Astrocyte of the hippocampus (primary cell): ENCODE results near the gene GRIK1.
A peak's percentile ranks its signal among the peaks of the same experiment; 100 is the strongest.

ENCODE experiments used
- DNase-seq: peaks from one replicate; pipeline ENCODE4 v3.0.0; 2011; ENCODE audit warnings: low read depth, low spot score

Gene GRIK1

DNA sequence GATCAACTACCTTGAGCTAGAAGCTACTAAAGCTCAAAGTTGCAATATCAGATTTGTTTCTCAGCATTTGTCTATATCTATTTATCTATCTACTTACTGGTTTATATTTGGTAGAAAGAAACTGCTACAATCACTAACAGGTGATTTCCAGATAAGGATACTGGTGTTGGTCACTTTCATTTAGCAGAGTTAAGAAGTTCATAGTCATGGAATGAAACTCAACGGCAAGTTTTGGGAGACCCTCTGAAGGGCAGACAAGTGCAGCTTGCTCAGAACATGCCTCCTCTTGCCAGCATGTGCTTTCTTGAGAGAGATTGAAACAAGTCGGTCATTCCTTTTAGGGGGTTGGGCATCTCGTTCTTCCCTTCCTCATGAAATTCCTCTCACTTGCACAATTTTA lies 296.5 kb downstream of the GRIK1 start:
- no peak for DNase-seq

- no peak for DNase-seq
These were observed 297.1 kb downstream of the GRIK1 start for GRCh38 chr21:29642551-29643245.

GRCh38 chr21:29641635-29642550 lies 297.9 kb downstream of the GRIK1 start:
- DNase-seq = no peak

DNA sequence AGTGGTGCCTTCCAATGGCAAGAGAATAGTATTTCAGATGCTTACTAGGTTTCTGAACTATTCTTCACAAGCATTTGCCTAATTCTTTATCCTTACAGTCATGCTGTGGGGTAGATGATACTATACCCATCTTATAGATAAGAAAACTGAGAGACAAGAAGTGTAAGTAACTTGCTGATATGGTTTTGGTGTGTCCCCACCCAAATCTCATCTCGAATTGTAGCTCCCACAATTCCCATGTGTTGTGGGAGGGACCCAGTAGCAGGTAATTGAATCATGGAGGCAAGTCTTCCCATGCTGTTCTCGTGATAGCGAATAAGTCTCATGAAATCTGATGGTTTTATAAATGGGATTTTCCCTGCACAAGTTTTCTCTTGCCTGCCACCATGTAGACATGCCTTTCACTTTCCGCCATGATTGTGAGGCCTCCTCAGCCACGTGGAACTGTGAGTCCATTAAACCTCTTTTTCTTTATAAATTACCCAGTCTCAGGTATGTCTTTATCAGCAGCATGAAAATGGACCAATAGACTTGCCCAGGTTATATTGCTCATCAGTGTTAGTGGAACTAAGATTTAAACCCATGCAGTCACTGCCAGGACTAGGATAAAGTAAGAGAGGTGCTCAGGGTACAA lies 298.7 kb downstream of the GRIK1 start:
- DNase-seq = no peak

GRCh38 chr21:29640080-29640508 lies 299.7 kb downstream of the GRIK1 start:
- no peak for DNase-seq

DNA sequence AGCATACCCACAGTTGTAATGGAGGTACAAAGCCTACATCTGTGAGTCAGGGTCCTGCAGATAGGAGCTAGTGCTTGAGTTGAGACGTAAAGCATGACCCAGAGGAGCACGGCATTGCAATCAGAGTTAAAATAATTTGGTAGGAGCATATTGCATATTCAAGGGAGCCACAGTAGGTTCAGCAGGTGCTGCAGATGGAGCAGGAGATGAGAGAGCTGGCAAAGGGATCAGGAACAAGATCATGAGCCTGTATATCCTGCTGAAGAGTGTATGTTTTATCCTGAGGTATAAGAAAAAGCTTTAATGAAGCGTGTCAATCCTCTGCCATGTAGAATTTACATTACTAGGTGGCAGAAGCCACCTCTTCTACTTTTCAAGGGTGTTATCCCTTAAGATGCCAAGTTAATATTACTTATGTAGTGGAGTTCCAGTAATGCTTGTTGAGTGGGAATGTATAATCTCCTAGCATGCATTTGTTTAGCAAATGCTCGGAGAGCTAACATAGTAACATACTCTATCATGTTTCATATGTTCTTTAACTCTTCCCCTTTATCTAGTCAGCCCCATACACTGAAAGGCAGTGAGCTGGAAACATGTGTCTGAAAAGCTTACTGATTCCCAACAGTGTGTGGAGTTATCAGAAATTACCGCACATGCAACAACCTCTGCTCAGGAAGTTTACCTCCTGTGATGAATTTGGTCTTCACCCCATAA lies 300.3 kb downstream of the GRIK1 start:
- no peak for DNase-seq

GRCh38 chr21:29638761-29639327 lies 301.0 kb downstream of the GRIK1 start:
- no peak for DNase-seq

GRCh38 chr21:29638138-29638537 lies 301.7 kb downstream of the GRIK1 start:
- DNase-seq = no peak

DNA sequence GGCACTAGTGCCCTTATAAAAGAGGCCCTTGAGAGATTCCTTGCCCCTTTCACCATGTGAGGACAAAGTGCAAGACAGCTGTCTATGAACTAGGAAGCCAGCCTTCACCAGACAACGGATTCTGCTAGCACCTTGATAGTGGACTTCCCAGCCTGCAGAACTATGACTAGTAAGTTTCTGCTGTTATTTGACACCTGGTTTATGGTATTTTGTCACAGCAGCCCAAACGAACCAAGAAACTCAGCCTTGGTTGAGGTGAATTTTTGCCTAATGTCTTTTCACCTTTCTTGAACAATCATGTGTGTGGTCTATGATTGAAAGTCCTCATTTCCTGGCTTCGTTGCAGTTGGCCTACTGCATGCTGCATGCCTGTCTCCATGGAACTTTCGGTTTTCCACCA lies 302.2 kb downstream of the GRIK1 start:
- no peak for DNase-seq

GRCh38 chr21:29637134-29637533 lies 302.7 kb downstream of the GRIK1 start:
- DNase-seq = no peak

GRCh38 chr21:29634418-29634817 lies 305.4 kb downstream of the GRIK1 start:
- no peak for DNase-seq

- no peak for DNase-seq
These were observed 306.0 kb downstream of the GRIK1 start for GRCh38 chr21:29633756-29634155.

DNA sequence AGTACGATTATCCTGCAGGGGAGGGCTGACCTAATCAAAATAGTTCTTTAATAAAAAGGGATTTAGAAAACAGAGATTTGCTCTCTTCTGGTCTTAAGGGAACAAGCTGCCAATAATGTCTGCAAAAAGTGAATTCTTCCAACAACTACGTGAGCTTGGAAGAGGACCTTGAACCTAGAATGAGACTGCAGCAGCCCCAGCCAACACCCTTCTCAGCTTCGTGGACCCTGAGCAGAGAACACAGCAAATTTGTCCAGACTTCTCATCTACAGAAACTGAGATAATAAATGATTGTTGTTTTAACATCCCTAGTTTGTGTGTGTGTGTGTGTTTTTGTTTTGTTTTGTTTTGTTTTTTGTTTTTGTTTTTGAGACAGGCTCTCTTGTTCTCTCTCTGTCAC lies 309.4 kb downstream of the GRIK1 start:
- no peak for DNase-seq

- no peak for DNase-seq
These were observed 311.9 kb downstream of the GRIK1 start for GRCh38 chr21:29627905-29628304.

- DNase-seq = no peak
These were observed 312.9 kb downstream of the GRIK1 start for GRCh38 chr21:29626801-29627470.

GRCh38 chr21:29625990-29626389 lies 313.8 kb downstream of the GRIK1 start:
- DNase-seq = no peak

DNA sequence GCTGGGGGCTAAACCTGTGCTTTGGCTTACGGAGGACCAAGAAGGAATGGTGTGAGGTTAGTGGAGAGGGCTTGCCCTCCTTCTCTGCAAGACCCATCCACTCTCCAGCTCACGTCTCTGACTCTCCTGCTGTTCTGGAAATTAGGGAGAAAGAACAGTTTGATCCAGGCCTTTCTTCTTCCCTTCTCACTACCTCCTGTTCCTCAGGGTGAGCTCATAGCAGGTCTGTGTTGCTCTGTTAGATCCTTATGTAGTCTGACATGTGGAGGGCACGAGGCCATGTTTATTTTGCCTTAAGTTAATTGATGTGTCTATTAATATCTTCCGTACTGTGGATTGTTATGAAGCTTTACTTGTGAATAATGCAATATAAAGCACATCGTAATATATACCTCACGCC lies 315.0 kb downstream of the GRIK1 start:
- DNase-seq = no peak

GRCh38 chr21:29621525-29621924 lies 318.3 kb downstream of the GRIK1 start:
- no peak for DNase-seq

DNA sequence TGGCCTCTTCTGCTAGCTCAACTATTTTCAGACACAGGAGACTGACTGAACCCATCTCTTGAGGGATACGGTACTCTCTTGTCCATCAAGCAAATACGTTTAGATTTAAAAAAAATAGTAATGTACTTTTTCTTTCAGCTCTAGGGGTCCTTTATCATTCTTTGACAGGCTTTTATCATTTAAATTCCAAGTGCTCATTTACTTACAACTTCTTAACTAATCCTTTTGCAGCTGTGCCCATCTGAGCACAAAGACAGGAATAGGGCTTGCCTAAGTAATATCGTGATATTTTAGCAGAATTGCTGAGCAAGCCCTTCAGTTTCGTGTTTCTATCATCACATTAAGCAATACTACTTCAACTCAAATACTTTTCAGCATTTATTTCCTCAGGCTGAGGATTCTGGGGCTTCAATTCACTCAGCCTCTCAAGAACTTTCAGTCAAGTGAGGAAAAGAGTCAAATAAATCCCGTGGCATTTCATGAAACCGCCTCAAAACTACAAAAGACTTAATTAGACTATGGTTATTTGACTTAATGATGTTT lies 323.5 kb downstream of the GRIK1 start:
- no peak for DNase-seq

DNA sequence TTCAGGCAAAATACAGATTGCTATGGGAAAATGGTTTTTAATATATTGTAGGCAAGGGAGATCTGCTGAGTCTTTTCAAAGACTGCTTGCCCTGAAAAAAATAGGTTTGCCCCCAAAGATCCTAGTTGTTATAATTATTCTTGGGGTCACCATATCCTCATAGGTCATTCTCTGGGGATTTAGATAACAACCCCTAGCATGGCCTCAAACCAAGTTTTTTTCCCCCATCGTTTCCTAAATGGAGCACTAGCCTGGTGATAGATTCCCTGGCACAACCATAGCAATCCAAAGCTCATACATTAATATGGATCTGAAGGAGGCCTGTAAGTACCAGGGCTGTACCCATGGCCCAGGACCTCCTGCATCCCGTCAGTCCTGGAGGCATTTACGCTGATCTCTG lies 325.9 kb downstream of the GRIK1 start:
- DNase-seq = no peak

GRCh38 chr21:29613021-29613420 lies 326.8 kb downstream of the GRIK1 start:
- peak; percentile 3 for DNase-seq
